ENCODE results near the gene OR2T27. TPM values are rescaled to one million over a fixed set of nuclear protein-coding genes. Genes with fewer than 3 reads are reported as not detected.
"Not testable (repeated sequence)": the region's sequence is repeated elsewhere in the genome, so short reads cannot be mapped to it uniquely, and the experiment has no call there.

OR2T27 gene
- not detected for total RNA-seq

GRCh38 chr1:248655354-248655753 lies at the start of gene OR2T27:
Gene OR2T27, minus strand, starts transcription at chr1:248655528. Its CDS starts 4,644 bp downstream, at chr1:248650884.
- H3K4me1 Mint-ChIP-seq (ENCODE audit: low read depth); DNase-seq; ATAC-seq (replicated peaks in 1 of 2); H3K36me3 Mint-ChIP-seq (ENCODE audit: insufficient read depth in 2 of 2); H3K9me3 Mint-ChIP-seq; H3K27ac Mint-ChIP-seq; H3K4me3 Mint-ChIP-seq; H3K27me3 Mint-ChIP-seq (ENCODE audit: low read depth): not testable (repeated sequence)

- no peaks in the 10 kb centered on the region for H3K9me3 Mint-ChIP-seq
- H3K4me3 Mint-ChIP-seq = no peak overlapping the region
- ATAC-seq (replicated peaks in 1 of 2) (no peak), DNase-seq (no peak)
- H3K27me3 Mint-ChIP-seq (ENCODE audit: low read depth) = no peaks in the 10 kb centered on the region
- H3K4me1 Mint-ChIP-seq (ENCODE audit: low read depth) = no peaks in the 10 kb centered on the region
- H3K27ac Mint-ChIP-seq = no peak overlapping the region
- H3K36me3 Mint-ChIP-seq (ENCODE audit: insufficient read depth in 2 of 2) = no peaks in the 10 kb centered on the region
Measured at GRCh38 chr1:248704606-248705005, 49.3 kb upstream of the OR2T27 start.

GRCh38 chr1:248703674-248704073 lies 48.3 kb upstream of the OR2T27 start:
- no peak for DNase-seq
- H3K27ac Mint-ChIP-seq = no peak overlapping the region
- no peaks in the 10 kb centered on the region for H3K4me1 Mint-ChIP-seq (ENCODE audit: low read depth)
- no peak for ATAC-seq (replicated peaks in 1 of 2)
- H3K4me3 Mint-ChIP-seq = no peak overlapping the region
- no peaks in the 10 kb centered on the region for H3K9me3 Mint-ChIP-seq
- H3K36me3 Mint-ChIP-seq (ENCODE audit: insufficient read depth in 2 of 2) = no peaks in the 10 kb centered on the region
- H3K27me3 Mint-ChIP-seq (ENCODE audit: low read depth) = no peaks in the 10 kb centered on the region

GRCh38 chr1:248702714-248703113 lies 47.4 kb upstream of the OR2T27 start, which contains the start of gene OR14I1:
Gene OR14I1, minus strand, starts transcription at chr1:248702766.
- Mint-ChIP-seq H3K27ac (no peak within 1 kb of the TSS), H3K4me3 (no peak within 1 kb of the TSS), H3K36me3 (ENCODE audit: insufficient read depth in 2 of 2) (no peaks in the 10 kb centered on the region), H3K4me1 (ENCODE audit: low read depth) (no peaks in the 10 kb centered on the region), H3K9me3 (no peaks in the 10 kb centered on the region), H3K27me3 (ENCODE audit: low read depth) (no peaks in the 10 kb centered on the region)
- DNase-seq = no peak
- ATAC-seq (replicated peaks in 1 of 2) = no peak

GRCh38 chr1:248699099-248699498 lies 43.8 kb upstream of the OR2T27 start:
- no peak for ATAC-seq (replicated peaks in 1 of 2)
- H3K27me3 Mint-ChIP-seq (ENCODE audit: low read depth) = peaks cover 14% of the 10 kb centered on the region
- no peak overlapping the region for H3K27ac Mint-ChIP-seq
- DNase-seq = no peak
- no peaks in the 10 kb centered on the region for H3K36me3 Mint-ChIP-seq (ENCODE audit: insufficient read depth in 2 of 2)
- H3K4me1 Mint-ChIP-seq (ENCODE audit: low read depth) = no peaks in the 10 kb centered on the region
- H3K4me3 Mint-ChIP-seq = no peak overlapping the region
- H3K9me3 Mint-ChIP-seq = no peaks in the 10 kb centered on the region

- no peaks in the 10 kb centered on the region for H3K9me3 Mint-ChIP-seq
- no peak overlapping the region for H3K4me3 Mint-ChIP-seq
- ATAC-seq (replicated peaks in 1 of 2) = no peak
- H3K4me1 Mint-ChIP-seq (ENCODE audit: low read depth) = no peaks in the 10 kb centered on the region
- no peaks in the 10 kb centered on the region for H3K36me3 Mint-ChIP-seq (ENCODE audit: insufficient read depth in 2 of 2)
- H3K27ac Mint-ChIP-seq = no peak overlapping the region
- H3K27me3 Mint-ChIP-seq (ENCODE audit: low read depth) = peaks cover 14% of the 10 kb centered on the region
- DNase-seq = no peak
Measured at GRCh38 chr1:248697907-248698306, 42.6 kb upstream of the OR2T27 start.

- DNase-seq (no peak), ATAC-seq (replicated peaks in 1 of 2) (no peak)
- H3K4me1 Mint-ChIP-seq (ENCODE audit: low read depth) = no peaks in the 10 kb centered on the region
- peaks cover 0 to 5% of the 10 kb centered on the region in 2 donors for H3K9me3 Mint-ChIP-seq
- H3K36me3 Mint-ChIP-seq (ENCODE audit: insufficient read depth in 2 of 2) = peaks cover 2 to 5% of the 10 kb centered on the region in 2 donors
- no peak overlapping the region for H3K4me3 Mint-ChIP-seq
- H3K27ac Mint-ChIP-seq = no peak overlapping the region
- peaks cover 20% of the 10 kb centered on the region for H3K27me3 Mint-ChIP-seq (ENCODE audit: low read depth)
Measured at GRCh38 chr1:248696774-248697173, 41.4 kb upstream of the OR2T27 start.

- H3K36me3 Mint-ChIP-seq (ENCODE audit: insufficient read depth in 2 of 2) = peaks cover 2 to 5% of the 10 kb centered on the region in 2 donors
- no peak for DNase-seq
- H3K9me3 Mint-ChIP-seq = peaks cover 0 to 5% of the 10 kb centered on the region in 2 donors
- H3K4me1 Mint-ChIP-seq (ENCODE audit: low read depth) = no peaks in the 10 kb centered on the region
- ATAC-seq (replicated peaks in 1 of 2) = no peak
- no peak overlapping the region for H3K27ac Mint-ChIP-seq
- no peak overlapping the region for H3K4me3 Mint-ChIP-seq
- H3K27me3 Mint-ChIP-seq (ENCODE audit: low read depth) = peaks cover 20% of the 10 kb centered on the region
Measured at GRCh38 chr1:248696261-248696660, 40.9 kb upstream of the OR2T27 start.

- DNase-seq (no peak), ATAC-seq (replicated peaks in 1 of 2) (no peak)
- peaks cover 20% of the 10 kb centered on the region for H3K27me3 Mint-ChIP-seq (ENCODE audit: low read depth)
- H3K36me3 Mint-ChIP-seq (ENCODE audit: insufficient read depth in 2 of 2) = peaks cover 2 to 5% of the 10 kb centered on the region in 2 donors
- H3K27ac Mint-ChIP-seq = no peak overlapping the region
- H3K9me3 Mint-ChIP-seq = peaks cover 0 to 6% of the 10 kb centered on the region in 2 donors
- no peaks in the 10 kb centered on the region for H3K4me1 Mint-ChIP-seq (ENCODE audit: low read depth)
- H3K4me3 Mint-ChIP-seq = no peak overlapping the region
Measured at GRCh38 chr1:248695451-248696132, 40.3 kb upstream of the OR2T27 start.

GRCh38 chr1:248691567-248692155 lies 36.3 kb upstream of the OR2T27 start:
- H3K4me1 Mint-ChIP-seq (ENCODE audit: low read depth) = peaks cover 7% of the 10 kb centered on the region
- peaks cover 13% of the 10 kb centered on the region for H3K27me3 Mint-ChIP-seq (ENCODE audit: low read depth)
- no peak overlapping the region for H3K4me3 Mint-ChIP-seq
- DNase-seq (no peak), ATAC-seq (replicated peaks in 1 of 2) (no peak)
- H3K36me3 Mint-ChIP-seq (ENCODE audit: insufficient read depth in 2 of 2) = peaks cover 6 to 11% of the 10 kb centered on the region in 2 donors
- H3K9me3 Mint-ChIP-seq = peaks cover 4 to 10% of the 10 kb centered on the region in 2 donors
- H3K27ac Mint-ChIP-seq = no peak overlapping the region

- Mint-ChIP-seq H3K27me3 (ENCODE audit: low read depth) (peaks cover 7% of the 10 kb centered on the region), H3K9me3 (peaks cover 4 to 10% of the 10 kb centered on the region in 2 donors), H3K36me3 (ENCODE audit: insufficient read depth in 2 of 2) (peaks cover 6 to 11% of the 10 kb centered on the region in 2 donors), H3K27ac (no peak overlapping the region), H3K4me1 (ENCODE audit: low read depth) (peaks cover 14% of the 10 kb centered on the region), H3K4me3 (no peak overlapping the region)
- ATAC-seq (replicated peaks in 1 of 2) = no peak
- DNase-seq = no peak
Measured at GRCh38 chr1:248688527-248689298, 33.4 kb upstream of the OR2T27 start.

GRCh38 chr1:248686815-248687214 lies 31.5 kb upstream of the OR2T27 start:
- Mint-ChIP-seq H3K36me3 (ENCODE audit: insufficient read depth in 2 of 2) (peaks cover 2 to 9% of the 10 kb centered on the region in 2 donors), H3K4me3 (peak overlapping the region in 1 of 2 donors; percentile 9), H3K27me3 (ENCODE audit: low read depth) (no peaks in the 10 kb centered on the region), H3K9me3 (peaks cover 4 to 5% of the 10 kb centered on the region in 2 donors), H3K27ac (no peak overlapping the region), H3K4me1 (ENCODE audit: low read depth) (peaks cover 14% of the 10 kb centered on the region)
- ATAC-seq (replicated peaks in 1 of 2) (peak; percentile 58 to 69), DNase-seq (peak; percentile 6 to 14)

GRCh38 chr1:248681651-248682050 lies 26.3 kb upstream of the OR2T27 start:
- H3K4me1 Mint-ChIP-seq (ENCODE audit: low read depth) = peaks cover 7% of the 10 kb centered on the region
- DNase-seq (no peak), ATAC-seq (replicated peaks in 1 of 2) (no peak)
- H3K27me3 Mint-ChIP-seq (ENCODE audit: low read depth) = no peaks in the 10 kb centered on the region
- H3K4me3 Mint-ChIP-seq = no peak overlapping the region
- H3K36me3 Mint-ChIP-seq (ENCODE audit: insufficient read depth in 2 of 2) = peaks cover 0 to 1% of the 10 kb centered on the region in 2 donors
- H3K27ac Mint-ChIP-seq = no peak overlapping the region
- H3K9me3 Mint-ChIP-seq = no peaks in the 10 kb centered on the region
